SK-N-SH (cell line): ENCODE measurements around the gene TRPM2. TPM values are rescaled to one million over a fixed set of nuclear protein-coding genes. Genes with fewer than 3 reads are reported as not detected.

ENCODE experiments used
- CTCF ChIA-PET: fragments of 300-600, 350-600 bp; formaldehyde crosslinking; extraction: SDS; loops from one replicate; lab custom pipeline; 2021; lab: Yijun Ruan, JAX
- POLR2A ChIA-PET: fragments of 350-600 bp; sonication (Branson Sonifier 250); formaldehyde crosslinking; extraction: SDS; loops from one replicate; lab custom pipeline; 2020; ENCODE audit warnings: antibody characterized with exemption, inconsistent platforms; lab: Yijun Ruan, JAX
- DNase-seq: peaks from one replicate; pipeline ENCODE4 v3.0.0; 2012
- H2AFZ ChIP-seq: fragments of 200-600 bp; sonication (generic); 2 replicates; pipeline ENCODE4 v1.8.1; 2016; ENCODE audit warnings: antibody characterized with exemption, mild to moderate bottlenecking, low read depth
- H3F3A ChIP-seq: fragments of 200-600 bp; sonication (generic); replicated peaks from 2 replicates; pipeline ENCODE3; 2016; ENCODE audit warnings: antibody characterized with exemption, mild to moderate bottlenecking; ENCODE audit not compliant: insufficient read depth
- H3K27ac ChIP-seq, 2 experiments: fragments of 200-500 bp in 1 of 2; fragments of 200-600 bp in 1 of 2; sonication (Bioruptor generic) in 1 of 2; sonication (generic), shearing (Covaris generic) in 1 of 2; 2 replicates each; pipeline versions ENCODE4 v1.5.1 to v1.6.1; 2014 to 2016; ENCODE audit warnings: low read depth in 2 of 2, inconsistent platforms in 1 of 2, low read length in 1 of 2, mild to moderate bottlenecking in 1 of 2, mixed read lengths in 1 of 2
- H3K27me3 ChIP-seq: fragments of 200-600 bp; sonication (generic), shearing (Covaris generic); 2 replicates; pipeline ENCODE4 v1.6.1; 2016; ENCODE audit warnings: mixed run types; ENCODE audit not compliant: insufficient read depth
- H3K36me3 ChIP-seq, 2 experiments: fragments of 200-500 bp in 1 of 2; fragments of 200-600 bp in 1 of 2; sonication (Bioruptor generic) in 1 of 2; sonication (generic) in 1 of 2; replicated peaks in 1 of 2; 2 replicates each; pipeline versions ENCODE3 to v1.5.1; 2014 to 2016; ENCODE audit warnings: low read length in 1 of 2, mild to moderate bottlenecking in 1 of 2; ENCODE audit not compliant: insufficient read depth in 2 of 2, control insufficient read depth in 1 of 2
- H3K4me1 ChIP-seq, 2 experiments: fragments of 200-500 bp in 1 of 2; fragments of 200-600 bp in 1 of 2; sonication (Bioruptor generic) in 1 of 2; sonication (generic), shearing (Covaris generic) in 1 of 2; 2 replicates each; pipeline versions ENCODE4 v1.5.1 to v1.6.1; 2014 to 2016; ENCODE audit warnings: low read depth in 1 of 2, low read length in 1 of 2, mixed run types in 1 of 2; ENCODE audit not compliant: insufficient read depth in 2 of 2, control insufficient read depth in 1 of 2
- H3K4me2 ChIP-seq: fragments of 200-600 bp; sonication (generic), shearing (Covaris generic); 2 replicates; pipeline ENCODE4 v1.6.1; 2017; ENCODE audit warnings: mixed run types
- H3K4me3 ChIP-seq, 2 experiments: fragments of 200-500 bp in 1 of 2; fragments of 200-600 bp in 1 of 2; sonication (Bioruptor generic) in 1 of 2; sonication (generic), shearing (Covaris generic) in 1 of 2; 2 replicates each; pipeline versions ENCODE4 v1.5.1 to v1.8.1; 2014 to 2016; ENCODE audit warnings: low read depth in 2 of 2, inconsistent platforms in 1 of 2, low read length in 1 of 2, mild to moderate bottlenecking in 1 of 2, mixed read lengths in 1 of 2, moderate library complexity in 1 of 2
- H3K79me2 ChIP-seq: fragments of 200-600 bp; sonication (generic); 2 replicates; pipeline ENCODE4 v1.8.1; 2017; ENCODE audit warnings: mild to moderate bottlenecking; ENCODE audit not compliant: insufficient read depth
- H3K9ac ChIP-seq: fragments of 200-600 bp; sonication (generic); 2 replicates; pipeline ENCODE4 v1.6.1; 2017; ENCODE audit warnings: mixed run types
- H3K9me2 ChIP-seq: fragments of 200-600 bp; sonication (generic); 2 replicates; pipeline ENCODE4 v1.6.1; 2017; ENCODE audit warnings: mixed run types
- H3K9me3 ChIP-seq: fragments of 200-600 bp; sonication (generic); 2 replicates; pipeline ENCODE4 v1.6.1; 2017; ENCODE audit warnings: mixed run types, mild to moderate bottlenecking, moderate library complexity
- H4K20me1 ChIP-seq: fragments of 200-600 bp; sonication (generic); 2 replicates; pipeline ENCODE4 v1.6.1; 2017; ENCODE audit warnings: mild to moderate bottlenecking, mixed run types; ENCODE audit not compliant: insufficient read depth
- CHD2 ChIP-seq: fragments of 150-350 bp; IDR thresholded peaks from 2 replicates; pipeline ENCODE4 v1.6.1; 2018; ENCODE audit warnings: low read length; ENCODE audit not compliant: partially characterized antibody
- EP300 ChIP-seq, 2 experiments: IDR thresholded peaks; 2 replicates each; pipeline versions ENCODE4 v1.4.0 to v1.6.1; 2012; ENCODE audit warnings: borderline replicate concordance in 1 of 2, low read depth in 1 of 2, low read length in 1 of 2
- EZH2phosphoT487 ChIP-seq: fragments of 200-600 bp; sonication (generic); IDR thresholded peaks from 2 replicates; pipeline ENCODE4 v1.6.1; 2017; ENCODE audit warnings: low read depth, mixed run types, mild to moderate bottlenecking, antibody characterized with exemption, moderate library complexity, borderline replicate concordance
- FOSL2 ChIP-seq: IDR thresholded peaks from 2 replicates; pipeline ENCODE4 v1.4.0; 2012; ENCODE audit warnings: low read depth, mild to moderate bottlenecking, moderate library complexity, borderline replicate concordance
- FOXM1 ChIP-seq: IDR thresholded peaks from 2 replicates; pipeline ENCODE4 v1.4.0; 2012; ENCODE audit warnings: low read depth, mild to moderate bottlenecking
- GATA2 ChIP-seq: sonication (generic); formaldehyde crosslinking; IDR thresholded peaks from 2 replicates; pipeline ENCODE4 v1.5.0; 2020; ENCODE audit warnings: mild to moderate bottlenecking, missing genetic modification reagents
- JUND ChIP-seq: IDR thresholded peaks from 2 replicates; pipeline ENCODE4 v1.4.0; 2012
- MEF2A ChIP-seq: IDR thresholded peaks from 2 replicates; pipeline ENCODE4 v1.4.0; 2012; ENCODE audit warnings: low read depth, borderline replicate concordance
- NRF1 ChIP-seq: IDR thresholded peaks from 2 replicates; pipeline ENCODE4 v1.6.1; 2012; ENCODE audit warnings: low read depth, mild to moderate bottlenecking, low read length
- RAD21 ChIP-seq: IDR thresholded peaks from 2 replicates; pipeline ENCODE4 v1.6.1; 2012; ENCODE audit warnings: mild to moderate bottlenecking, low read length
- RFX5 ChIP-seq: IDR thresholded peaks from 2 replicates; pipeline ENCODE4 v1.6.1; 2012; ENCODE audit warnings: mild to moderate bottlenecking, improper control_type of control experiment, low read length
- RXRA ChIP-seq: IDR thresholded peaks from 2 replicates; pipeline ENCODE4 v1.4.0; 2012; ENCODE audit warnings: low read depth, mild to moderate bottlenecking, borderline replicate concordance
- SIN3A ChIP-seq: IDR thresholded peaks from 2 replicates; pipeline ENCODE4 v1.6.1; 2012; ENCODE audit warnings: low read depth, mild to moderate bottlenecking, low read length, moderate library complexity, borderline replicate concordance
- SMC3 ChIP-seq: IDR thresholded peaks from 2 replicates; pipeline ENCODE4 v1.6.1; 2012; ENCODE audit warnings: low read depth, low read length, improper control_type of control experiment
- TAF1 ChIP-seq: IDR thresholded peaks from 2 replicates; pipeline ENCODE4 v1.6.1; 2012; ENCODE audit warnings: low read depth, mild to moderate bottlenecking, low read length, moderate library complexity, borderline replicate concordance
- WGBS: methylation state at CpG from one replicate; pipeline ENCODE4 v1.1.6; 2017; ENCODE audit warnings: low lambda C conversion rate; 5-methylcytosine and 5-hydroxymethylcytosine counted together
- polyA plus RNA-seq, 3 experiments: library from polyadenylated mRNA; depleted of rRNA; stranded (reverse); fragments of >200 nt; gene quantifications; 2 replicates each; pipeline ENCODE4 v1.2.3, GENCODE V29; 2012
- TF ChIP-seq, protein P1 (sequence below): IDR thresholded peaks from 2 replicates; pipeline ENCODE4 v1.6.1; 2012; ENCODE audit warnings: mild to moderate bottlenecking, low read depth, low read length, moderate library complexity
- TF ChIP-seq, protein P2 (sequence below): IDR thresholded peaks from 2 replicates; pipeline ENCODE4 v1.4.0; 2012; ENCODE audit warnings: low read depth, borderline replicate concordance

TRPM2 gene
- polyA plus RNA-seq, 1 of the 3 experiments (the other 2 are of a cell fraction) = not detected

DNA sequence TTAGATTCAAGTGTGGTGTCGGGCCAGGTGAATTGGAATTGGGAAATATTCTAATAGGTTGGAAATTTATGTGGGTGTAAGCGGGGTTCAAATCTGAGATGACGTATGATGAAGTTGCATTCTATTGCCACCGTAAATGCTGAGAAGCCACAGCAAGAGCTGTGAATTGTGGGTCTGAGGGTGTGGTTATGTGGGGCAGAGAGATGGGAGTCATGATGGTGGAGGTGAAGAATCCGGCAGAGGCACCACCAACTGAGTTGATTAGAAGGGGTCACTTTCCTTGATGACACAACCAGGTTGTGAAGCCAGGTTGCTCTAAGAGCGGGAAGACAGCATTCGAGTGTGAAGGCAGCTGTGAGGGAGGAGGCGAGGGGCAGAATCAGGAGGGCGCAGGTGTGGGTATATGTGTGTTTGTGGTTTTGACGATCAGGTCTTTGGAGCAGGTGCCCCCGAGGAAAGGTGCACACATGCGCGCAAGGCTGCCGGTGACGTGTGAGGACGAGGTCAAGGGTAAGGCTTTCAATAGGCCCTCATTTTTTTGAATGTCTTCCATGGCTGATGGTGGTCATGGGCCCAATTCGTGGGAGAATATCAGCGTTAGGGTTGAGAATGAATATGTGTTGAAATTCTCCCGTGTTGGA is 120.6 kb downstream of the TRPM2 start (continued):
- TF ChIP-seq, protein P1, sequence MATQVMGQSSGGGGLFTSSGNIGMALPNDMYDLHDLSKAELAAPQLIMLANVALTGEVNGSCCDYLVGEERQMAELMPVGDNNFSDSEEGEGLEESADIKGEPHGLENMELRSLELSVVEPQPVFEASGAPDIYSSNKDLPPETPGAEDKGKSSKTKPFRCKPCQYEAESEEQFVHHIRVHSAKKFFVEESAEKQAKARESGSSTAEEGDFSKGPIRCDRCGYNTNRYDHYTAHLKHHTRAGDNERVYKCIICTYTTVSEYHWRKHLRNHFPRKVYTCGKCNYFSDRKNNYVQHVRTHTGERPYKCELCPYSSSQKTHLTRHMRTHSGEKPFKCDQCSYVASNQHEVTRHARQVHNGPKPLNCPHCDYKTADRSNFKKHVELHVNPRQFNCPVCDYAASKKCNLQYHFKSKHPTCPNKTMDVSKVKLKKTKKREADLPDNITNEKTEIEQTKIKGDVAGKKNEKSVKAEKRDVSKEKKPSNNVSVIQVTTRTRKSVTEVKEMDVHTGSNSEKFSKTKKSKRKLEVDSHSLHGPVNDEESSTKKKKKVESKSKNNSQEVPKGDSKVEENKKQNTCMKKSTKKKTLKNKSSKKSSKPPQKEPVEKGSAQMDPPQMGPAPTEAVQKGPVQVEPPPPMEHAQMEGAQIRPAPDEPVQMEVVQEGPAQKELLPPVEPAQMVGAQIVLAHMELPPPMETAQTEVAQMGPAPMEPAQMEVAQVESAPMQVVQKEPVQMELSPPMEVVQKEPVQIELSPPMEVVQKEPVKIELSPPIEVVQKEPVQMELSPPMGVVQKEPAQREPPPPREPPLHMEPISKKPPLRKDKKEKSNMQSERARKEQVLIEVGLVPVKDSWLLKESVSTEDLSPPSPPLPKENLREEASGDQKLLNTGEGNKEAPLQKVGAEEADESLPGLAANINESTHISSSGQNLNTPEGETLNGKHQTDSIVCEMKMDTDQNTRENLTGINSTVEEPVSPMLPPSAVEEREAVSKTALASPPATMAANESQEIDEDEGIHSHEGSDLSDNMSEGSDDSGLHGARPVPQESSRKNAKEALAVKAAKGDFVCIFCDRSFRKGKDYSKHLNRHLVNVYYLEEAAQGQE = no peak
- TF ChIP-seq JUND (no peak), GATA2 (CRISPR knock-in tag) (no peak), RAD21 (no peak), CHD2 (no peak), MEF2A (no peak)
- TF ChIP-seq, protein P2, sequence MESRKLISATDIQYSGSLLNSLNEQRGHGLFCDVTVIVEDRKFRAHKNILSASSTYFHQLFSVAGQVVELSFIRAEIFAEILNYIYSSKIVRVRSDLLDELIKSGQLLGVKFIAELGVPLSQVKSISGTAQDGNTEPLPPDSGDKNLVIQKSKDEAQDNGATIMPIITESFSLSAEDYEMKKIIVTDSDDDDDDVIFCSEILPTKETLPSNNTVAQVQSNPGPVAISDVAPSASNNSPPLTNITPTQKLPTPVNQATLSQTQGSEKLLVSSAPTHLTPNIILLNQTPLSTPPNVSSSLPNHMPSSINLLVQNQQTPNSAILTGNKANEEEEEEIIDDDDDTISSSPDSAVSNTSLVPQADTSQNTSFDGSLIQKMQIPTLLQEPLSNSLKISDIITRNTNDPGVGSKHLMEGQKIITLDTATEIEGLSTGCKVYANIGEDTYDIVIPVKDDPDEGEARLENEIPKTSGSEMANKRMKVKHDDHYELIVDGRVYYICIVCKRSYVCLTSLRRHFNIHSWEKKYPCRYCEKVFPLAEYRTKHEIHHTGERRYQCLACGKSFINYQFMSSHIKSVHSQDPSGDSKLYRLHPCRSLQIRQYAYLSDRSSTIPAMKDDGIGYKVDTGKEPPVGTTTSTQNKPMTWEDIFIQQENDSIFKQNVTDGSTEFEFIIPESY = no peak

DNA sequence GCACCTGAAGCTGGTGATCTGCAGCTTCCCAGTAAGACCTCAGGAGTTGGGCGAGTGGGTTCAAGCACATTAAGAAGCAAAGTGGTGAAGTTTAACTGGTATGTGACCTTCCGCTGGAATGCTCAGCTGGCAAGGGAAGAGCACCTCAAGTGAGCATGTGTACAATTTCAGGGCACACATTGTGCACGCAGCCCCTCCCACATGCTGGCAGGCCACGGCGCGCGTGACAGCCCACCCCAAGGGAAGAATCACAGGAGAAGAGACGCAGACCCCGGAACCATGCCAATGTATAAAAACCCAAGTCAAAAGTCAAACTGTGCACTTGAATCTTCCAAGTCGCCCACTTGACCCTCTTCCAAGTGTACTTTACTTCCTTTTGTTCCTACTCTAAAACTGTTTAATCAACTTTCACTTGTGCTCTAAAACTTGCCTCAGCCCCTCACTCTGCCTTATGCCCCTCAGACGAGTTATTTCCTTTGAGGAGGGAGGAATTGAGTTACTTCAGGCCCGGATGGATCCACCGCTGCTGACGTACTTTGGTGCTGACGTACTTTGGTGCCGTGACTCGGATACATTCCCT is 121.9 kb downstream of the TRPM2 start:
- Histone ChIP-seq H3K27me3 (no peaks in the 10 kb centered on the region; the same call in 1 of the 2 replicates), H3K9ac (no peak overlapping the region), H3K79me2 (no peaks in the 10 kb centered on the region), H3K9me2 (no peaks in the 10 kb centered on the region), H3F3A (no peaks in the 10 kb centered on the region), H3K9me3 (no peaks in the 10 kb centered on the region), H3K4me1 (no peaks in the 10 kb centered on the region), H3K36me3 (no peaks in the 10 kb centered on the region), H3K4me2 (no peak overlapping the region), H3K27ac (no peak overlapping the region), H4K20me1 (no peaks in the 10 kb centered on the region), H2AFZ (no peak overlapping the region), H3K4me3 (no peak overlapping the region)
- TF ChIP-seq TAF1 (no peak), RXRA (no peak), RFX5 (no peak), SIN3A (no peak), FOSL2 (no peak), EP300 (IDR thresholded peaks at IDR 0.05; ENCODE audit: borderline replicate concordance in 1 of 2, low read depth in 1 of 2, low read length in 1 of 2) (no peak), FOXM1 (no peak), NRF1 (no peak), EZH2phosphoT487 (no peak), JUND (no peak), SMC3 (no peak), MEF2A (no peak)
- TF ChIP-seq, protein P1 = no peak
- TF ChIP-seq, protein P2 = no peak
- CTCF ChIA-PET = interaction anchor here (1.3 kb wide), 1 partner anchor 8 kb away, joined by 3 read pairs; no protein-coding TSS in a partner anchor
- no peak for DNase-seq
- 52% methylated on average over 17 of the region's 17 CpGs for WGBS
- POLR2A ChIA-PET = no interaction called here
